Pancreas (tissue), 10 donors: Measurements from ENCODE around the gene WHRN. TPM values are rescaled to one million over a fixed set of nuclear protein-coding genes. Genes with fewer than 3 reads are reported as not detected.

Source experiments
- ATAC-seq, 4 donors: fragments of 200-7000 bp; cut with Tn5 transposase; one replicate each; pipeline versions ENCODE4 v1.8.0 to v1.9.1; 2020; ENCODE audit warnings: mild to moderate bottlenecking in 4 of 4, moderate library complexity in 4 of 4
- DNase-seq, 6 donors: peaks; one replicate each; pipeline ENCODE4 v3.0.0-alpha.2; 2020
- FAIRE-seq: peaks from 2 replicates; lab custom pipeline; 2012; peaks lifted over from hg19 to GRCh38; lab: Jason Lieb, UNC
- H3K27ac ChIP-seq, 4 donors: fragments of 200-600 bp; sonication (generic); 1 replicate in 3 of 4; 2 replicates in 1 of 4; pipeline versions ENCODE4 v1.5.0 to v1.8.0; 2020
- H3K27me3 ChIP-seq, 4 donors: fragments of 200-600 bp; one replicate each; pipeline ENCODE4 v1.8.0; 2021
- H3K36me3 ChIP-seq, 3 donors: fragments of 200-600 bp; sonication (generic) in 1 of 3; one replicate each; pipeline versions ENCODE4 v1.5.0 to v1.8.0; 2020 to 2021
- H3K4me1 ChIP-seq, 3 donors: fragments of 200-600 bp; one replicate each; pipeline ENCODE4 v1.8.0; 2021
- H3K4me3 ChIP-seq, 4 donors: fragments of 200-600 bp; sonication (generic) in 2 of 4; one replicate each; pipeline versions ENCODE4 v1.5.0 to v1.8.0; 2020 to 2021
- H3K9me3 ChIP-seq, 4 donors: fragments of 200-600 bp; one replicate each; pipeline ENCODE4 v1.8.0; 2021
- CTCF ChIP-seq, 4 donors: fragments of 200-600 bp; sonication (generic) in 3 of 4; IDR thresholded peaks; one replicate each; pipeline versions ENCODE4 v1.5.0 to v1.8.0; 2021; ENCODE audit warnings: antibody characterized with exemption in 4 of 4
- WGBS, 2 donors: extraction: QIAGEN DNeasy Blood & Tissue Kit; methylation state at CpG; one replicate each; pipeline ENCODE4 v1.1.7; 2013; 5-methylcytosine and 5-hydroxymethylcytosine counted together
- intact Hi-C, 3 donors: fragments of 100-400 bp; cut with DNase I; formaldehyde crosslinking; loops; one replicate each; pipeline versions ENCODE4 v1.11.1 to v1.14.2; 2022
- polyA plus RNA-seq, 2 donors: library from polyadenylated mRNA; stranded (reverse); fragments of 200-250 nt; gene quantifications; one replicate each; pipeline ENCODE4 v1.2.3, GENCODE V29; 2013
- total RNA-seq, 6 donors: library from RNA; stranded (reverse); fragmentation: NEBNext Ultra II Directional in 4 of 6; extraction: Animal tissue kit (Norgen Biotek cat#: 25700) in 4 of 6; gene quantifications; one replicate each; pipeline versions ENCODE4 v1.2.1 to v1.2.4, GENCODE V29; 2021 to 2023
- donor health status: healthy with polysubstance abuse.
- donor health status: DM: no; HTN: no; CAD: no; lungs with moderate emphysema.
- donor health status: DM: no; HTN: no; CAD: no.
- donor health status: control.
- donor health status: control.
- donor health status: Bipolar disorder and iron deficiency.
- donor health status: DM: yes; HTN: yes; CAD: no.
- donor health status: DM: no; HTN: no; CAD: no.
- donor health status: DM: no; HTN: no; CAD: no.
- donor health status: DM: yes; HTN: yes; CAD: no.

WHRN gene
- total and polyA plus RNA-seq, 8 donors: 6.7 to 32.2 (median 8.6) TPM

DNA sequence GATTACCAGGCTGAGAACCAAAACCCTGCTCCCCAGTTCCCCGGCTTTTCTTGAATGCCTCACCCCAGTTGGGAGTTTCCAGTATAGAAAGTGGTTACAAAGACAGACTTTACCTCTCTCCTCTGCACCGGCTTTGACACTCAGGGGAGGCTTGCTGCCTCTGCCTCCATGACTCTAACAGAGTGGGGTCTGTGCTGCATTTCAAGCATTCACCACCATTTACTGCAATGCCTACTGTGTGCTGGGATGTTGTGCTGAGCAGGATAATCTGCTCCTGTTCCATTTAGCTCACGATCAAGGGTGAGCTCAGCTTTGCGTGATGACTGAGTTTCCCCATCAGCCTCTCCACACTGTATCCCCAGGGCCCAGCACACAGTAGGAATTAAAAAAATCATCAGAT lies 77.6 kb downstream of the WHRN start:
- Histone ChIP-seq H3K27me3 (no peaks in the 10 kb centered on the region), H3K4me3 (no peak overlapping the region), H3K4me1 (no peaks in the 10 kb centered on the region), H3K27ac (no peak overlapping the region), H3K36me3 (no peaks in the 10 kb centered on the region), H3K9me3 (no peaks in the 10 kb centered on the region)
- ATAC-seq (no peak), DNase-seq (peak in 1 of 6 donors; percentile 1), FAIRE-seq (no peak)
- no peak for TF ChIP-seq CTCF (IDR thresholded peaks at IDR 0.05)
- 92 to 94% methylated on average over 4 of the region's 4 CpGs for WGBS, 2 donors
- intact Hi-C loops: loop anchor here in 1 of 3 donors (10.0 kb wide), 1 partner anchor 217 kb away; no protein-coding TSS in a partner anchor

GRCh38 chr9:114426046-114426948 lies 79.0 kb downstream of the WHRN start:
- 88 to 89% methylated on average over 18 of the region's 18 CpGs for WGBS, 2 donors
- no peak for ATAC-seq
- no peaks in the 10 kb centered on the region for H3K36me3 ChIP-seq
- H3K4me1 ChIP-seq: no peaks in the 10 kb centered on the region
- DNase-seq: peak in 1 of 6 donors; percentile 35
- H3K4me3 ChIP-seq: no peak overlapping the region
- FAIRE-seq: no peak
- no peaks in the 10 kb centered on the region for H3K27me3 ChIP-seq
- TF ChIP-seq CTCF (IDR thresholded peaks at IDR 0.05): no peak
- no peaks in the 10 kb centered on the region for H3K9me3 ChIP-seq
- no peak overlapping the region for H3K27ac ChIP-seq
- intact Hi-C loops: loop anchor here in 1 of 3 donors (10.0 kb wide), 1 partner anchor 219 kb away; no protein-coding TSS in a partner anchor

DNA sequence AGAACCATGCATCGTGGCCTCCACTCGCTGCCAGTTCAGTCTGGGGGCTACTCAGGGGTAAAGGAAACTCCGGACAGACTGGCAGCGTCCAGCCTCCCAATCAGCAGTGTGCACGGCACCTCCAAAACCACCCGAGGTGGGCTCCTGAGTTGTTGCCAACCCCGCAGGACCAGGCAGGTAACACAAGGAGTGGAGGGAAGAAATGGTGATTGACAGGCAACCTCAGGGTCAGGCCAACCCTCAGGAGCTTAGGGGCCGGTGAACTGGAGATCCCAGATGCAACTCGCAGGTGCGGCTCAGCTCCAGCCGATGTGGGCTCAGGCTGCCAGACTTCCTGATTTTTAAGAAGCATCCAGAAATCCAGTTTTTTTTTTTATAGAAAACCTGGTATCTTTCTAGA lies 80.1 kb downstream of the WHRN start:
- H3K27ac ChIP-seq: no peak overlapping the region
- ATAC-seq: no peak
- no peak for TF ChIP-seq CTCF (IDR thresholded peaks at IDR 0.05)
- peak in 1 of 6 donors; percentile 26 for DNase-seq
- H3K36me3 ChIP-seq: no peaks in the 10 kb centered on the region
- 84 to 87% methylated on average over 11 of the region's 11 CpGs for WGBS, 2 donors
- H3K4me3 ChIP-seq: no peak overlapping the region
- no peak for FAIRE-seq
- intact Hi-C loops: loop anchor here in 1 of 3 donors (10.0 kb wide), 1 partner anchor 220 kb away; no protein-coding TSS in a partner anchor
- no peaks in the 10 kb centered on the region for H3K4me1 ChIP-seq
- no peaks in the 10 kb centered on the region for H3K27me3 ChIP-seq
- H3K9me3 ChIP-seq: no peaks in the 10 kb centered on the region

- ATAC-seq: no peak
- peak in 1 of 6 donors; percentile 39 for DNase-seq
- H3K27ac ChIP-seq: no peak overlapping the region
- no peaks in the 10 kb centered on the region for H3K27me3 ChIP-seq
- H3K4me1 ChIP-seq: no peaks in the 10 kb centered on the region
- no peak overlapping the region for H3K4me3 ChIP-seq
- no peaks in the 10 kb centered on the region for H3K9me3 ChIP-seq
- no peaks in the 10 kb centered on the region for H3K36me3 ChIP-seq
- 86 to 92% methylated on average over 12 of the region's 12 CpGs for WGBS, 2 donors
- no peak for FAIRE-seq
- intact Hi-C loops: loop anchor here in 1 of 3 donors (10.0 kb wide), 1 partner anchor 221 kb away; no protein-coding TSS in a partner anchor
- TF ChIP-seq CTCF (IDR thresholded peaks at IDR 0.05): no peak
These were observed 81.1 kb downstream of the WHRN start for GRCh38 chr9:114424126-114424525.
